H1 (cell line): ENCODE data around the gene PTGDS.

Experiments
- CEBPB ChIP-seq: IDR thresholded peaks from 2 replicates; pipeline ENCODE4 v1.6.1; 2012; ENCODE audit warnings: low read depth, low read length
- EP300 ChIP-seq, 2 experiments: IDR thresholded peaks; 1 replicate in 1 of 2; 2 replicates in 1 of 2; pipeline ENCODE4 v1.6.1; 2011 to 2012; ENCODE audit warnings: low read depth in 2 of 2, low read length in 2 of 2, mild to moderate bottlenecking in 2 of 2, borderline replicate concordance in 1 of 2, inconsistent platforms in 1 of 2, moderate library complexity in 1 of 2
- KDM1A ChIP-seq: fragments of 200-600, 300-600 bp; sonication (generic); IDR thresholded peaks from 2 replicates; pipeline ENCODE4 v1.7.1; 2016; ENCODE audit warnings: mild to moderate bottlenecking, low read length, borderline replicate concordance
- POLR2A ChIP-seq, 2 experiments: IDR thresholded peaks; 1 replicate in 1 of 2; 2 replicates in 1 of 2; pipeline ENCODE4 v1.6.1; 2011; ENCODE audit warnings: low read depth in 2 of 2, low read length in 2 of 2, mild to moderate bottlenecking in 2 of 2; ENCODE audit errors: control extremely low read depth in 1 of 2
- YY1 ChIP-seq: IDR thresholded peaks from 2 replicates; pipeline ENCODE4 v1.6.1; 2011; ENCODE audit warnings: low read depth, mild to moderate bottlenecking, low read length
- TF ChIP-seq, protein P1 (sequence below), 3 experiments: IDR thresholded peaks; 1 replicate in 2 of 3; 2 replicates in 1 of 3; pipeline versions ENCODE4 v1.5.1 to v1.6.1; 2011; ENCODE audit warnings: low read length in 3 of 3, mild to moderate bottlenecking in 3 of 3, inconsistent platforms in 2 of 3, low read depth in 1 of 3, moderate library complexity in 1 of 3; ENCODE audit not compliant: insufficient read depth in 1 of 3; ENCODE audit errors: control extremely low read depth in 1 of 3

DNA sequence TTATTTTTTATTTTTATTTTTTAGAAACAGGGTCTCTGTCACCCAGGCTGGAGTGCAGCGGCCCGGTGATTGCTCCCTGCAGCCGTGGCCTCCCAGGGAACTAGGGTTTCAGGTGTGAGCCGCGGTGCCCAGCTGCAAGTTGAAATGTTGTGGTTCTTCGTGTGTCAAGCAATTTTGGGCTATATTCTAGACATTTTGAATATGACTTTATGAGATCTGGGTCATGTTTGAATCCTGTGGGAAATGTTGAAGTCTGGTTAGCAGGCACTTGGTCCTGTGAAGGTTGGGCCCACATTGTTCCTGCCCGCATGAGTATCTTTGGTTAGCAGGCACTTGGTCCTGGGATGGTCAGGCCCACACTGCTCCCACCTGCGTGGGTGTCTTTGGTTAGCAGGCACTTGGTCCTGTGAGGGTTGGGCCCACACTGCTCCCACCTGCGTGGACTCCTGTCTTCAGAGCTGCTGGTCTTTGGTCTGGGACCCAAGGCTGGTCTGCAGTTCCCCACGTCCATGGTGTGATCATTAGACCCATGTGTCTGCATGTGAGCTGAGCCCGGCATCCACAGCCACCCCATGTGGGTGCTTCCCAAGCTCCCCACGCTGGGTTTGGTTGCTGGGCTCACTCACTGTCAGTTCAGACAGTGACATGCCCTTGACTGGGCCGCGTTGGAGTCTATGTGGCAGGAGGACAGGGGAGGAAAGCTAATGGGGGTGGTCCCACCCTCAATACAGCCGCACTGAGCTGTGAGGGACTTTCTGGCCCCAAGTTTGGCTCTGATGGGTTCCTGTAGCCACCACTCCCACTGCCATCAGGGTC, 39.9 kb upstream of the PTGDS start:
- TF ChIP-seq, protein P1, sequence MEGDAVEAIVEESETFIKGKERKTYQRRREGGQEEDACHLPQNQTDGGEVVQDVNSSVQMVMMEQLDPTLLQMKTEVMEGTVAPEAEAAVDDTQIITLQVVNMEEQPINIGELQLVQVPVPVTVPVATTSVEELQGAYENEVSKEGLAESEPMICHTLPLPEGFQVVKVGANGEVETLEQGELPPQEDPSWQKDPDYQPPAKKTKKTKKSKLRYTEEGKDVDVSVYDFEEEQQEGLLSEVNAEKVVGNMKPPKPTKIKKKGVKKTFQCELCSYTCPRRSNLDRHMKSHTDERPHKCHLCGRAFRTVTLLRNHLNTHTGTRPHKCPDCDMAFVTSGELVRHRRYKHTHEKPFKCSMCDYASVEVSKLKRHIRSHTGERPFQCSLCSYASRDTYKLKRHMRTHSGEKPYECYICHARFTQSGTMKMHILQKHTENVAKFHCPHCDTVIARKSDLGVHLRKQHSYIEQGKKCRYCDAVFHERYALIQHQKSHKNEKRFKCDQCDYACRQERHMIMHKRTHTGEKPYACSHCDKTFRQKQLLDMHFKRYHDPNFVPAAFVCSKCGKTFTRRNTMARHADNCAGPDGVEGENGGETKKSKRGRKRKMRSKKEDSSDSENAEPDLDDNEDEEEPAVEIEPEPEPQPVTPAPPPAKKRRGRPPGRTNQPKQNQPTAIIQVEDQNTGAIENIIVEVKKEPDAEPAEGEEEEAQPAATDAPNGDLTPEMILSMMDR (IDR thresholded peaks at IDR 0.05; ENCODE audit: control extremely low read depth in 1 of 3, insufficient read depth in 1 of 3, low read depth in 1 of 3, low read length in 3 of 3) = no peak
- TF ChIP-seq CEBPB = no peak
- TF ChIP-seq YY1 = no peak
- no peak for TF ChIP-seq KDM1A
- no peak for TF ChIP-seq EP300 (IDR thresholded peaks at IDR 0.05; ENCODE audit: borderline replicate concordance in 1 of 2, low read depth in 2 of 2, low read length in 2 of 2)
- no peak for TF ChIP-seq POLR2A (IDR thresholded peaks at IDR 0.05; ENCODE audit: control extremely low read depth in 1 of 2, low read depth in 2 of 2, low read length in 2 of 2)
